Measurements from ENCODE around the gene TSPEAR.

TSPEAR gene

DNA sequence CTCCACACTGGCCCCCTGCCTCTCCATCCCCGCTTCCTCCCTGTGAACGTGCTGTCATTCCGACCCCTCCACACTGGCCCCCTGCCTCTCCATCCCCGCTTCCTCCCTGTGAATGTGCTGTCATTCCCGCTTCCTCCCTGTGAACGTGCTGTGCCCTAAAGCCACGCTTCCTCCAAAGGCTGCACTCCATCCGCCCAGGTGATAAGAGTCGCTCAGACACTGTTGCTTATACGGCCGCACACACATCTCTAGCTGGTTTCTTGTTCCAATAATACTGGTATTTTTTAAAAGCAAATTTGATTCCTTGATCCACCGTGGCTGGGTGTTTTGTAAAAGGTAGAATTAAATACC lies 39.3 kb upstream of the TSPEAR start:
- TF ChIP-seq, protein P1, sequence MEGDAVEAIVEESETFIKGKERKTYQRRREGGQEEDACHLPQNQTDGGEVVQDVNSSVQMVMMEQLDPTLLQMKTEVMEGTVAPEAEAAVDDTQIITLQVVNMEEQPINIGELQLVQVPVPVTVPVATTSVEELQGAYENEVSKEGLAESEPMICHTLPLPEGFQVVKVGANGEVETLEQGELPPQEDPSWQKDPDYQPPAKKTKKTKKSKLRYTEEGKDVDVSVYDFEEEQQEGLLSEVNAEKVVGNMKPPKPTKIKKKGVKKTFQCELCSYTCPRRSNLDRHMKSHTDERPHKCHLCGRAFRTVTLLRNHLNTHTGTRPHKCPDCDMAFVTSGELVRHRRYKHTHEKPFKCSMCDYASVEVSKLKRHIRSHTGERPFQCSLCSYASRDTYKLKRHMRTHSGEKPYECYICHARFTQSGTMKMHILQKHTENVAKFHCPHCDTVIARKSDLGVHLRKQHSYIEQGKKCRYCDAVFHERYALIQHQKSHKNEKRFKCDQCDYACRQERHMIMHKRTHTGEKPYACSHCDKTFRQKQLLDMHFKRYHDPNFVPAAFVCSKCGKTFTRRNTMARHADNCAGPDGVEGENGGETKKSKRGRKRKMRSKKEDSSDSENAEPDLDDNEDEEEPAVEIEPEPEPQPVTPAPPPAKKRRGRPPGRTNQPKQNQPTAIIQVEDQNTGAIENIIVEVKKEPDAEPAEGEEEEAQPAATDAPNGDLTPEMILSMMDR (IDR thresholded peaks at IDR 0.05; ENCODE audit: control insufficient read depth, extremely low read depth, insufficient read depth): no peak
- DNase-seq (ENCODE audit: low read depth): no peak
- no peak overlapping the region for H3K4me3 ChIP-seq (ENCODE audit: low read depth, low read length)

- DNase-seq (ENCODE audit: low read depth): no peak
- no peak overlapping the region for H3K4me3 ChIP-seq (ENCODE audit: low read depth, low read length)
- TF ChIP-seq, protein P1 (IDR thresholded peaks at IDR 0.05; ENCODE audit: control insufficient read depth, extremely low read depth, insufficient read depth): no peak
These were observed 38.6 kb upstream of the TSPEAR start for GRCh38 chr21:44749759-44750674.

GRCh38 chr21:44749116-44749758 lies 37.9 kb upstream of the TSPEAR start:
- no peak overlapping the region for H3K4me3 ChIP-seq (ENCODE audit: low read depth, low read length)

DNA sequence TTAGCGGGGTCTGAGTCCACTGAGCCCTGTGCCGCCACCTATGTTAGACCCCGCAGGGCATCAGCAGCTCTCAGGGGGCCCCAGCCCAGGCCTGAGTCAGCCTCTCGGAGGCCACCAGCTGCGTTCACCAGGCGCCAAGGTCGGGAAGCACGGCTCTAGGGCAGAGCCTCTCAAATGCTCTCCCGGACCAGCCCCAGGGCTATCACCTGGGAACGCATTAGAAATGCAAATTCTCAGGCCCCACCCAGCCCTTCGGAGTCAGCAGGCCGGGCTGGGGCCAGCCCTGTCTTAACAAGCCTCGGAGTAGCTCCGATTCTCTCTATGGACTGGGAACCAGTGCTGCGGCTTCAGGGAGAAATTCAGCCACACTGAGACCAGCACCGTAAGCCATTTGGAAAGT lies 37.2 kb upstream of the TSPEAR start:
- H3K4me3 ChIP-seq (ENCODE audit: low read depth, low read length): no peak overlapping the region
- no peak for DNase-seq (ENCODE audit: low read depth)
- TF ChIP-seq, protein P1 (IDR thresholded peaks at IDR 0.05; ENCODE audit: control insufficient read depth, extremely low read depth, insufficient read depth): no peak

More at GRCh38 chr21:44749116-44749758, 37.9 kb upstream of the TSPEAR start:
- TF ChIP-seq, protein P1 (IDR thresholded peaks at IDR 0.05; ENCODE audit: control insufficient read depth, extremely low read depth, insufficient read depth): no peak
- no peak for DNase-seq (ENCODE audit: low read depth)

- TF ChIP-seq, protein P1 (IDR thresholded peaks at IDR 0.05; ENCODE audit: control insufficient read depth, extremely low read depth, insufficient read depth): peak; percentile 47
- DNase-seq (ENCODE audit: low read depth): no peak
These were observed 31.2 kb upstream of the TSPEAR start for GRCh38 chr21:44742418-44743153.

DNA sequence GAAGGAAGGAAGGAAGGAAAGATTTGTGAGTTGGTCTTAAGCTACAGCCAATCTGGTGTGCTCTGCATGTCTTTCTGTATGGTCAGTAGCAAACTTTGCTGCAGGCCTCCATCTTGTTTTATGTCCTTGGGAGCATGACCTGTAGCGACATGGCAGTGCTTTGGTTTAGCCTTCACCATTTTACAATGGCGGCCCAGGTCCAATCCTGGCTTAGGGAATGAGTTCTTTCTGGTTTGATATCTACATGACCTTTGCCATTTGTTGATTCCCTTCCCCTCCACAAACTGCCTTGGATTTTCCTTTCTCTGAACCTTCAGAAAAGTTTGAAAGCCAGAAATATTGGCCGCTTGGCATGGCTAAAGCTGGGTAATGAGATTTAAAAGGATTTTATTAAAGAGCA lies 30.5 kb upstream of the TSPEAR start:
- H3K4me3 ChIP-seq (ENCODE audit: low read depth, low read length): no peak overlapping the region
- TF ChIP-seq, protein P1 (IDR thresholded peaks at IDR 0.05; ENCODE audit: control insufficient read depth, extremely low read depth, insufficient read depth): no peak
- no peak for DNase-seq (ENCODE audit: low read depth)

More at GRCh38 chr21:44742418-44743153, 31.2 kb upstream of the TSPEAR start:
- H3K4me3 ChIP-seq (ENCODE audit: low read depth, low read length): no peak overlapping the region

All from LNCaP clone FGC (cell line).